Gastroesophageal sphincter (tissue), 3 donors: Measurements from ENCODE around the gene APBA2.

ENCODE experiments used
- POLR2A ChIP-seq, 2 donors: fragments of 450-650 bp; IDR thresholded peaks; one replicate each; pipeline ENCODE4 v1.6.1; 2017; ENCODE audit warnings: antibody characterized with exemption in 2 of 2, mild to moderate bottlenecking in 2 of 2, moderate library complexity in 1 of 2
- POLR2AphosphoS5 ChIP-seq: sonication (generic); formaldehyde crosslinking; IDR thresholded peaks from one replicate; pipeline ENCODE4 v1.6.1; 2017; ENCODE audit warnings: antibody characterized with exemption
- TF ChIP-seq, protein P1 (sequence below), 4 experiments: fragments of 200-600 bp in 2 of 4; fragments of 450-650 bp in 2 of 4; sonication (generic) in 1 of 4; IDR thresholded peaks; one replicate each; pipeline ENCODE4 v1.5.1; 2017 to 2019; ENCODE audit warnings: antibody characterized with exemption in 4 of 4, mild to moderate bottlenecking in 2 of 4, moderate library complexity in 2 of 4

DNA sequence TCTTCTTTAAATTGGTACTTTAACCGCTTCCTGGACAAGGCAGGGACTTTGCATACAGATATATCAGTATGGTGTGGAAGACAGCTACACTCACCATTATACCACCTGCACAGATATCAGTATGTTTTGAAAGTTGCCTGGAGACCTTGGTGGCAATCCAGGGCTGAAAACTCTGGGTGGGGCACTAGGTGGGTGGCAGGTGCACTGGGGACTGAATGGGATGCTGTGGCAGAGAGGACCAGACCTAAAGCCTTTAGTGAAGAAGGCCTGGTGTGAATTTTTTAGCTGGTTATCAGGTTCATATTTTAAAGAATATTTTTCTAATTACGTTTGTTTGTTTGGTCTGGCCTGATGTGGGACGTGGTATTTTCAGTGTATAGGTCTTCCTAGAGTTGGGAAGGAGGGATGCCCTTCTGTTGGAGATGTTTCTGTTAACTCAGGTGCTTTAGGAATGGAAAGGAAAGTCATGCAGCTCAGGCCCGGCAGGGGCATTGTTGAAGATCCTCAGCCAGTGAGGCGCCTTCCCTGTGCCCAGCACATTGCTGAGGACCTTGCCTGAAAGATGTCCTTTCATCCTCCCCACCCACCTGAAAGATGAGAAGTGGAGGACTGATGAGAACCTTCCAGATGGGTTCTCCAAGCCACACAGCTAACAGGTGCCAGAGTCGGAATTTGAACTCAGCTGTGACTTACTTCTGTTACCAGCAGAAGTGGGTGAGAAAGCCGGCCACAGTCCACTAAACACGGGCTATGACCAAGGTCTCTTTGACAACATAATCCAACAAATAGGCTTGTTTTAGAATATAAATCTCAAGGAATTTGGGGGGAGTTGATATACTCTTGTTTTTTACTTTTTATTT, 77.3 kb downstream of the APBA2 start:
- TF ChIP-seq, protein P1, sequence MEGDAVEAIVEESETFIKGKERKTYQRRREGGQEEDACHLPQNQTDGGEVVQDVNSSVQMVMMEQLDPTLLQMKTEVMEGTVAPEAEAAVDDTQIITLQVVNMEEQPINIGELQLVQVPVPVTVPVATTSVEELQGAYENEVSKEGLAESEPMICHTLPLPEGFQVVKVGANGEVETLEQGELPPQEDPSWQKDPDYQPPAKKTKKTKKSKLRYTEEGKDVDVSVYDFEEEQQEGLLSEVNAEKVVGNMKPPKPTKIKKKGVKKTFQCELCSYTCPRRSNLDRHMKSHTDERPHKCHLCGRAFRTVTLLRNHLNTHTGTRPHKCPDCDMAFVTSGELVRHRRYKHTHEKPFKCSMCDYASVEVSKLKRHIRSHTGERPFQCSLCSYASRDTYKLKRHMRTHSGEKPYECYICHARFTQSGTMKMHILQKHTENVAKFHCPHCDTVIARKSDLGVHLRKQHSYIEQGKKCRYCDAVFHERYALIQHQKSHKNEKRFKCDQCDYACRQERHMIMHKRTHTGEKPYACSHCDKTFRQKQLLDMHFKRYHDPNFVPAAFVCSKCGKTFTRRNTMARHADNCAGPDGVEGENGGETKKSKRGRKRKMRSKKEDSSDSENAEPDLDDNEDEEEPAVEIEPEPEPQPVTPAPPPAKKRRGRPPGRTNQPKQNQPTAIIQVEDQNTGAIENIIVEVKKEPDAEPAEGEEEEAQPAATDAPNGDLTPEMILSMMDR (IDR thresholded peaks at IDR 0.05), result no peak
- TF ChIP-seq POLR2A (IDR thresholded peaks at IDR 0.05) (no peak), POLR2AphosphoS5 (no peak)
